H1 (cell line): ENCODE results near the gene DNAJC11. TPM values are rescaled to one million over a fixed set of nuclear protein-coding genes. Genes with fewer than 3 reads are reported as not detected.

ENCODE experiments used
- CHD7 ChIP-seq: fragments of 300-600 bp; sonication (generic); IDR thresholded peaks from 2 replicates; pipeline ENCODE4 v1.7.1; 2012; ENCODE audit warnings: low read length, moderate library complexity, mild to moderate bottlenecking, inconsistent platforms; ENCODE audit not compliant: insufficient replicate concordance
- GABPA ChIP-seq: IDR thresholded peaks from 2 replicates; pipeline ENCODE4 v1.6.1; 2011; ENCODE audit warnings: mild to moderate bottlenecking, low read length, moderate library complexity, borderline replicate concordance; ENCODE audit not compliant: insufficient read depth
- RAD21 ChIP-seq, 2 experiments: IDR thresholded peaks in 1 of 2; conservative IDR thresholded peaks in 1 of 2; 2 replicates each; pipeline ENCODE4 v1.6.1; 2011; ENCODE audit warnings: low read depth in 2 of 2, low read length in 2 of 2, improper control_type of control experiment in 1 of 2, inconsistent platforms in 1 of 2, mild to moderate bottlenecking in 1 of 2, moderate library complexity in 1 of 2
- RXRA ChIP-seq: IDR thresholded peaks from 2 replicates; pipeline ENCODE4 v1.6.1; 2011; ENCODE audit warnings: low read depth, mild to moderate bottlenecking, low read length, moderate library complexity; ENCODE audit not compliant: insufficient read depth
- SP4 ChIP-seq: IDR thresholded peaks from 2 replicates; pipeline ENCODE4 v1.6.1; 2012; ENCODE audit warnings: low read length, inconsistent platforms
- TAF7 ChIP-seq: optimal IDR thresholded peaks from 2 replicates; pipeline ENCODE3; 2011; ENCODE audit warnings: low read depth, mild to moderate bottlenecking, inconsistent platforms, low read length, moderate library complexity, borderline replicate concordance
- TBP ChIP-seq: IDR thresholded peaks from 2 replicates; pipeline ENCODE4 v1.6.1; 2011; ENCODE audit warnings: low read depth, low read length, improper control_type of control experiment
- polyA plus RNA-seq, 7 experiments: library from polyadenylated mRNA; depleted of rRNA in 3 of 7; stranded (reverse) in 5 of 7; unstranded in 2 of 7; fragments of >200 nt in 5 of 7; fragments of 200-250 nt in 2 of 7; gene quantifications; 1 replicate in 5 of 7; 2 replicates in 1 of 7; 4 replicates in 1 of 7; pipeline versions ENCODE4 v1.2.1 to v1.2.3, GENCODE V29; 2011 to 2013; ENCODE audit warnings: missing spikeins in 2 of 7, mixed read lengths in 2 of 7
- total RNA-seq: library from RNA; stranded (reverse); fragmentation: NEBNext Ultra II Directional; extraction: Animal tissue kit (Norgen Biotek cat#: 25700); gene quantifications from 2 replicates; pipeline ENCODE4 v1.2.1, GENCODE V29; 2021

The DNAJC11 gene
- total and polyA plus RNA-seq, 2 of the 8 experiments (the other 6 are each of a cell fraction or from before 2014, with no cell fraction given) = 43.9 to 90.9 TPM

DNA sequence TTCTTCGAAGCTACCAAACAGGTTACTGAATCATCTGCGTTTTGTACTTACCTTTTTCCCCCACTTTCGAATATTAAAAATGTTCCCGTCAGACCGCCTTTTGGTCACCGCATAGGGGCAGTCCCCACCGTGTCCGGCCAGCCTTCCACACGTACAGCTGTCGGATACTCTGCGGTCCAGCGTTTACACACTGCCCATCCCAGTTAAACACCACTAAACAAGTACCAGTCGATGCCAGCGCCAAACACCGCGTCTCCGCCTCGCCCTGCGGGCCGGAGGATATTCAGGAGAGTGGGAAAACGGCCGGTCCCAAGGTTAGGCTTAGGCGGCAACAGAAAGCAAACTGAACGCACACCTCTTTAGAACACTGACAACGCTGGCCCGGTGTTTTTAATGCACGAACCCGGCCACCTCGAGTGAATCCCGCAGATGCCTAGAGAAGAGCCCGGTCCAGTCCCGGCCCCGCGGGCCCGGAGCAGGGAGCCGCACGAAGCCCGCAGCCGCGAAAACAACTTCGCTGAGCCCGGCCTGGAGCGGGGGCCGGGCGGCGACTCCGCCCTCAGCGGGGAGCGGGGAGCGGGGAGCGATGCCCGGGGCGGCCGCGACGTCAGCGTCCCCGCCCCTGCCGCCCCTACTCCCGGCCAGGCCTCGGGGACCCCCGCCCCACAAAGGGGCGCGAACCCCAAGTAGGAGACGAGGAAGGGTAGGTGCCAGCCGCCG lies 88.8 kb downstream of the DNAJC11 start (continued):
- no peak for TF ChIP-seq CHD7
- TF ChIP-seq RXRA = no peak
- no peak for TF ChIP-seq SP4
- TF ChIP-seq RAD21 (IDR thresholded peaks at IDR 0.05 in 1 of 2, conservative IDR thresholded peaks at IDR 0.05 in 1 of 2; ENCODE audit: low read depth in 2 of 2, low read length in 2 of 2) = no peak
- no peak for TF ChIP-seq GABPA
- no peak for TF ChIP-seq TBP
- no peak for TF ChIP-seq TAF7
